Measurements from ENCODE around the gene CTBP2. TPM values are rescaled to one million over a fixed set of nuclear protein-coding genes. Genes with fewer than 3 reads are reported as not detected.

The CTBP2 gene
- total RNA-seq, 1 experiment from 2014 or later = 212 TPM

- Histone ChIP-seq H2AK5ac (ENCODE audit: insufficient read length, low read length) (no peak overlapping the region), H3K23me2 (ENCODE audit: insufficient read length, low read depth, low read length, poor library complexity, severe bottlenecking) (no peaks in the 10 kb centered on the region), H2BK120ac (ENCODE audit: low read depth, low read length, poor library complexity, severe bottlenecking) (no peak overlapping the region), H2AFZ (ENCODE audit: low read length) (no peak overlapping the region), H2BK5ac (ENCODE audit: insufficient read length, low read length) (no peak overlapping the region), H3K9me3 (ENCODE audit: control insufficient read depth, low read depth, low read length) (no peaks in the 10 kb centered on the region), H3K9ac (ENCODE audit: extremely low read depth, insufficient read length, low read length) (no peak overlapping the region), H3K79me1 (ENCODE audit: insufficient read depth, low read depth, low read length, poor library complexity, severe bottlenecking) (peaks cover 3% of the 10 kb centered on the region), H4K91ac (ENCODE audit: insufficient read length, low read depth, low read length) (no peak overlapping the region), H3K23ac (ENCODE audit: insufficient read length, low read depth, low read length) (no peak overlapping the region), H3K27ac (ENCODE audit: insufficient read length, low read depth, low read length) (no peak overlapping the region), H3T11ph (ENCODE audit: low read length) (no peak overlapping the region), H4K20me1 (ENCODE audit: control insufficient read depth, insufficient read depth, insufficient read length) (no peaks in the 10 kb centered on the region), H3K4me1 (ENCODE audit: insufficient read depth, low read length) (no peaks in the 10 kb centered on the region), H2BK20ac (ENCODE audit: low read depth, low read length, poor library complexity, severe bottlenecking) (no peak overlapping the region), H2BK15ac (ENCODE audit: low read depth, low read length) (no peak overlapping the region), H3K18ac (ENCODE audit: insufficient read length, low read depth, low read length) (no peak overlapping the region), H3K79me2 (ENCODE audit: insufficient read depth, low read length) (no peaks in the 10 kb centered on the region), H4K5ac (ENCODE audit: insufficient read length, low read depth, low read length) (no peak overlapping the region), H3K4ac (ENCODE audit: low read depth, low read length) (no peak overlapping the region), H4K8ac (replicated peaks; ENCODE audit: insufficient read length, low read depth, low read length) (no peak overlapping the region), H3K27me3 (ENCODE audit: insufficient read depth, low read length) (no peaks in the 10 kb centered on the region), H3K14ac (ENCODE audit: insufficient read depth, low read length) (no peak overlapping the region), H2BK12ac (ENCODE audit: insufficient read length, low read depth, low read length) (no peak overlapping the region), H3K4me2 (ENCODE audit: insufficient read depth, insufficient read length, low read length) (no peak overlapping the region), H3K56ac (ENCODE audit: insufficient read length, low read depth, low read length) (no peak overlapping the region)
- H3K4me3 Mint-ChIP-seq = no peak overlapping the region
- H3K36me3 Mint-ChIP-seq (ENCODE audit: insufficient read depth in 1 of 3, low read depth in 3 of 3) = peaks cover 69 to 100% (median 96%) of the 10 kb centered on the region in 3 experiments
- H3K9me3 Mint-ChIP-seq = no peaks in the 10 kb centered on the region
- H3K27ac Mint-ChIP-seq = no peak overlapping the region; a peak in 1 of 7 replicates
- H3K27me3 Mint-ChIP-seq (ENCODE audit: low read depth) = peaks cover 4% of the 10 kb centered on the region; the same call in 1 of the 2 replicates
- H3K4me1 Mint-ChIP-seq = no peaks in the 10 kb centered on the region
- DNase-seq = no peak
- no CpG with 5 or more reads among the region's 11 CpGs for WGBS (ENCODE audit: extremely low coverage, insufficient read length, low lambda C conversion rate)
- TF ChIP-seq, protein P1, sequence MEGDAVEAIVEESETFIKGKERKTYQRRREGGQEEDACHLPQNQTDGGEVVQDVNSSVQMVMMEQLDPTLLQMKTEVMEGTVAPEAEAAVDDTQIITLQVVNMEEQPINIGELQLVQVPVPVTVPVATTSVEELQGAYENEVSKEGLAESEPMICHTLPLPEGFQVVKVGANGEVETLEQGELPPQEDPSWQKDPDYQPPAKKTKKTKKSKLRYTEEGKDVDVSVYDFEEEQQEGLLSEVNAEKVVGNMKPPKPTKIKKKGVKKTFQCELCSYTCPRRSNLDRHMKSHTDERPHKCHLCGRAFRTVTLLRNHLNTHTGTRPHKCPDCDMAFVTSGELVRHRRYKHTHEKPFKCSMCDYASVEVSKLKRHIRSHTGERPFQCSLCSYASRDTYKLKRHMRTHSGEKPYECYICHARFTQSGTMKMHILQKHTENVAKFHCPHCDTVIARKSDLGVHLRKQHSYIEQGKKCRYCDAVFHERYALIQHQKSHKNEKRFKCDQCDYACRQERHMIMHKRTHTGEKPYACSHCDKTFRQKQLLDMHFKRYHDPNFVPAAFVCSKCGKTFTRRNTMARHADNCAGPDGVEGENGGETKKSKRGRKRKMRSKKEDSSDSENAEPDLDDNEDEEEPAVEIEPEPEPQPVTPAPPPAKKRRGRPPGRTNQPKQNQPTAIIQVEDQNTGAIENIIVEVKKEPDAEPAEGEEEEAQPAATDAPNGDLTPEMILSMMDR (conservative IDR thresholded peaks at IDR 0.05) = no peak
Observed at GRCh38 chr10:124995605-124996004, 164.8 kb downstream of the CTBP2 start.
